ENCODE measurements around the gene GBX2.

The GBX2 gene

GRCh38 chr2:236184701-236185100 is 16.5 kb upstream of the GBX2 start:
- no peak overlapping the region for H3K27ac ChIP-seq
- TF ChIP-seq ZFX (IDR thresholded peaks at IDR 0.05; ENCODE audit: borderline replicate concordance) (no peak), CTCF (IDR thresholded peaks at IDR 0.05) (no peak)

GRCh38 chr2:236180831-236181453 is 12.8 kb upstream of the GBX2 start:
- TF ChIP-seq CTCF (IDR thresholded peaks at IDR 0.05): peak; percentile 91
- TF ChIP-seq ZFX (IDR thresholded peaks at IDR 0.05; ENCODE audit: borderline replicate concordance): no peak
- H3K27ac ChIP-seq: no peak overlapping the region

GRCh38 chr2:236180076-236180816 is 12.1 kb upstream of the GBX2 start:
- no peak overlapping the region for H3K27ac ChIP-seq
- TF ChIP-seq ZFX (IDR thresholded peaks at IDR 0.05; ENCODE audit: borderline replicate concordance): no peak
- TF ChIP-seq CTCF (IDR thresholded peaks at IDR 0.05): no peak

GRCh38 chr2:236179236-236180075 is 11.3 kb upstream of the GBX2 start:
- no peak overlapping the region for H3K27ac ChIP-seq
- no peak for TF ChIP-seq CTCF (IDR thresholded peaks at IDR 0.05)
- no peak for TF ChIP-seq ZFX (IDR thresholded peaks at IDR 0.05; ENCODE audit: borderline replicate concordance)

GRCh38 chr2:236178890-236179235 is 10.7 kb upstream of the GBX2 start:
- TF ChIP-seq ZFX (IDR thresholded peaks at IDR 0.05; ENCODE audit: borderline replicate concordance) (no peak), CTCF (IDR thresholded peaks at IDR 0.05) (no peak)
- H3K27ac ChIP-seq: no peak overlapping the region

GRCh38 chr2:236177967-236178889 is 10.0 kb upstream of the GBX2 start:
- peak overlapping the region; percentile 15; the same call in 1 of the 2 replicates for H3K27ac ChIP-seq
- TF ChIP-seq ZFX (IDR thresholded peaks at IDR 0.05; ENCODE audit: borderline replicate concordance) (no peak), CTCF (IDR thresholded peaks at IDR 0.05) (peak; percentile 91)

All from 22Rv1 (cell line).